Vagina (tissue), 2 donors: ENCODE measurements around the gene CD300E. TPM values are rescaled to one million over a fixed set of nuclear protein-coding genes. Genes with fewer than 3 reads are reported as not detected.

Experiments used
- DNase-seq, 2 donors: peaks; one replicate each; pipeline ENCODE4 v3.0.0-alpha.2; 2017; ENCODE audit errors: extremely low spot score in 2 of 2
- H3K27ac ChIP-seq: fragments of 200-600 bp; sonication (generic); one replicate; pipeline ENCODE4 v1.5.1; 2019
- H3K27me3 ChIP-seq: fragments of 200-600 bp; sonication (generic); one replicate; pipeline ENCODE4 v1.5.1; 2019
- H3K36me3 ChIP-seq, 2 donors: fragments of 200-600 bp; sonication (generic); one replicate each; pipeline ENCODE4 v1.5.1; 2017 to 2019
- H3K4me1 ChIP-seq: fragments of 200-600 bp; sonication (generic); one replicate; pipeline ENCODE4 v1.5.1; 2019
- H3K4me3 ChIP-seq, 2 donors: fragments of 200-600 bp; sonication (generic); 1 replicate in 1 of 2; 2 replicates in 1 of 2; pipeline ENCODE4 v1.5.1; 2016 to 2019
- H3K9me3 ChIP-seq: fragments of 200-600 bp; sonication (generic); one replicate; pipeline ENCODE4 v1.5.1; 2019
- CTCF ChIP-seq, 3 experiments: fragments of 450-650 bp in 2 of 3; fragments of 200-600 bp in 1 of 3; sonication (generic) in 1 of 3; IDR thresholded peaks; one replicate each; pipeline ENCODE4 v1.5.1; 2017 to 2019; ENCODE audit warnings: antibody characterized with exemption in 3 of 3, mild to moderate bottlenecking in 2 of 3, moderate library complexity in 2 of 3
- POLR2A ChIP-seq, 2 donors: fragments of 450-650 bp; IDR thresholded peaks; one replicate each; pipeline ENCODE4 v1.6.1; 2017; ENCODE audit warnings: antibody characterized with exemption in 2 of 2, mild to moderate bottlenecking in 2 of 2, moderate library complexity in 2 of 2
- POLR2AphosphoS5 ChIP-seq, 2 donors: sonication (generic); formaldehyde crosslinking; IDR thresholded peaks; one replicate each; pipeline ENCODE4 v1.9.0; 2017; ENCODE audit warnings: antibody characterized with exemption in 2 of 2, mild to moderate bottlenecking in 2 of 2, low read depth in 1 of 2; ENCODE audit not compliant: insufficient read depth in 1 of 2
- intact Hi-C: fragments of 100-400 bp; cut with DNase I; formaldehyde crosslinking; loops from one replicate; pipeline ENCODE4 v1.15.1; 2023
- total RNA-seq: library from RNA; depleted of rRNA; stranded (reverse); fragments of >200 nt; gene quantifications from one replicate; pipeline ENCODE4 v1.2.3, GENCODE V29; 2016

Gene CD300E
- total RNA-seq, 1 donor from 2014 or later, result 0.98 TPM

DNA sequence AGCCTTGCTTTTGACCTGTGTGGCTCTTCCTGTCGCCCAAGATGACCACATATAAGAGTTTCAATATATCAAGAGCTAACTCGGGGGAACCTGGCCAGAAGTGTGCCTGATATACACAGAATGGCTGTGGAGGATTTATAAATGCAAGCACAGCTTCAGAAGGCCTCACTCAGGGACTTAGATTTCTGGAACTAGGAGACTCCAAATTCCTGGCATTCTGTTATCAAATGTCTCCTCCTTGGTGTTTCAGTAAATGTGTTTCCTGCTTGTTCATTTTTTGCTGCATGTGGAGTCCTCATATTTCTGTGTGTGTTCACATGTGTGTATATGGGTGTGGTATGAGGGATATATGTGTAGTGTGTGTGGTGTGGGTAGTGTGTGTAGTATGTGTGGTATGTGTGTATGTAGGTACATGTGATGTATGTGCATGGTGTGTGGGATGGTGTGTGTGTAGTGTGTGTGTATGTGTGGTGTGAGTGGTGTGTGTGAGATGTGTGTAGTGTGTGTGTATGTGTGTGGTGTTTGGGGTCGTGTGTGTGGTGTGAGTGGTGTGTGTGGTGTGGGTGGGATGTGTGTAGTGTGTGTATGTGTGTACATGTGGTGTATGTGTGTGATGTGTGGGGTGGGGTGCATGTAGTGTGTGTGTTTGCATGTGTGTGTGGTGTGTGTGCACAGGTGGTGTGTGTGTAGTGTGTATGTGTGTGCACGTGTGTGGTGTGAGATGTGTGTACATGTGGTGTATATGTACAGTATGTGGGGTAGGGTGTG, 55.2 kb downstream of the CD300E start:
- TF ChIP-seq CTCF (IDR thresholded peaks at IDR 0.05) (no peak), POLR2A (IDR thresholded peaks at IDR 0.05) (no peak), POLR2AphosphoS5 (IDR thresholded peaks at IDR 0.05; ENCODE audit: insufficient read depth in 1 of 2, low read depth in 1 of 2) (no peak)
- Histone ChIP-seq H3K9me3 (no peaks in the 10 kb centered on the region), H3K36me3 (no peaks in the 10 kb centered on the region), H3K27me3 (no peaks in the 10 kb centered on the region), H3K27ac (no peak overlapping the region), H3K4me3 (no peak overlapping the region), H3K4me1 (peaks cover 9% of the 10 kb centered on the region)
- DNase-seq, result no peak
- intact Hi-C loops, result no loop called here

DNA sequence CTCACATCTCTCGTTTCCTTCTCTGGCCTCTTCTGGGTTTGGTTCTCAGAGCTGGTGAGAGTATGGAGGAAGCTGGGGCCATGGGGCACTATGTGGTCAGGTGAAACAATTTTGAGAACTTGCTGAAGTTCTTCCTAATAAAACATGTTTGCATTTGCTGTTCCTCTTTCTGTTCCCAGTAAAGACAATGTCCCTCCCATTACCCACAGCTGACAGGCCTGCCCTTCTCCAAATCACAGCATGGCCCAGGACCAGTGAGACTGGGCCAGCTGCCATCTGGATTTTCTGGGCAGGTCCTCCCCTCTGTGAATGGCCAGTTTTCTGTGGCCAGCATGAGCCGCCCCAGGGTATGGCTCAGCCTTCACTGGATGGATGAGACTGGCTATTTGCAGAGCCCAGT, 56.1 kb downstream of the CD300E start, which contains the start of gene CD300H:
TSS of gene CD300H (minus strand) at position 113 of the 400 bp plus-strand sequence.
- no peak for TF ChIP-seq POLR2A (IDR thresholded peaks at IDR 0.05)
- TF ChIP-seq CTCF (IDR thresholded peaks at IDR 0.05), result no peak
- intact Hi-C loops, result no loop called here

DNA sequence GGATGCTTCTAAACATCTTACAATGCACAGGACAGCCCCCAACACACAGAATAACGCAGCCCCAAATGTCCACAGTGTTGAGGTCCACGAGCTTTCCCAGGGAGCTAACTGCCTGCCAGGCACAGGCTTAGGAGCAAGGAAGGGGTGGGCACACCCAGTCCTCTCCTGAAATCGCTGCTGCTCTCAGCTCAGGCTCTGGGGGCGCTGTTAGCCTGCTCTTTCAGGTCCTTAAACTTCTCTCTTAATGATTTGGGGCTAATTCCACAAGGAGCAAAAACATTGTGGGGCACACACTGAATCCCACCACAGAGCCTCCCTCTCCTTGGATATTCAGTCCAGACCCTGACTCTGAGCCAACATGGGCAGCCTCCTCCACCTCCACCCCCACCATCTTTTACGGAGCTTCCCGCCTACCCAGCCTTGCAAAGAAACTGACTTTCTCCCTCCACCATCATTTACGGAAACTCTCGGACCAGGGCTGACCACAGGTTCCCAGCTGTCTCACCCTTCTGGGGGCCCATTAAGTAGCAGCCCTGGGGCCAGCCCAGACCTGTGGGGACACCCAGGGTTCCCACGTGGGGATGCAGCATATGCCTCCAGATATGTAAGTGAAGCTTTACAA, 57.3 kb downstream of the CD300E start:
- DNase-seq, result no peak
- TF ChIP-seq CTCF (IDR thresholded peaks at IDR 0.05) (peak in 2 of 3 experiments; percentile 17 to 33), POLR2AphosphoS5 (IDR thresholded peaks at IDR 0.05; ENCODE audit: insufficient read depth in 1 of 2, low read depth in 1 of 2) (no peak), POLR2A (IDR thresholded peaks at IDR 0.05) (no peak)

More for the DNA sequence above, 56.1 kb downstream of the CD300E start, which contains the start of gene CD300H:
- H3K27me3 ChIP-seq, result no peaks in the 10 kb centered on the region
- H3K4me1 ChIP-seq, result peaks cover 9% of the 10 kb centered on the region
- DNase-seq, result no peak
- H3K36me3 ChIP-seq, result no peaks in the 10 kb centered on the region
- H3K27ac ChIP-seq, result no peak within 1 kb of the TSS
- H3K4me3 ChIP-seq, result no peak within 1 kb of the TSS
- H3K9me3 ChIP-seq, result no peaks in the 10 kb centered on the region

DNA sequence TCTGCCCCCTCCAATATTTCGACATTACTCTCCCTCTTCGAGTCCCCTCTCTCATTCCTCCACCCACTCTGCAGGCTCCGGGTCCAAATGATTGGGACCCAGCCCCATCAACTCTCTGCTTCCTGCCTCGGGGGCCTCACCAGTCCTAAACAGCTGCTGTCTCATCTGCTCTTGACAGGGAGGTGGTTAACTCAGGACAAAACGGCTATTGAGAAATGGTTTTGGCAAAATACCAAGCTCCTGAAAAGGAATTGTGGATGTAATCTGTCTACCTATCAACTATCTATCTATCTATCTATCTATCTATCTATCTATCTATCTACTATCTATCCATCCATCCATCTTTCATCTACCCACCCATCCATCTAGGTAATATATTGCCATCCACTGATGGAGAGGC, 58.4 kb downstream of the CD300E start:
- Histone ChIP-seq H3K4me3 (no peak overlapping the region), H3K27ac (no peak overlapping the region), H3K9me3 (no peaks in the 10 kb centered on the region), H3K27me3 (no peaks in the 10 kb centered on the region), H3K4me1 (peaks cover 4% of the 10 kb centered on the region), H3K36me3 (no peaks in the 10 kb centered on the region)
- DNase-seq, result no peak
- intact Hi-C loops, result no loop called here
- TF ChIP-seq POLR2A (IDR thresholded peaks at IDR 0.05) (no peak), POLR2AphosphoS5 (IDR thresholded peaks at IDR 0.05; ENCODE audit: insufficient read depth in 1 of 2, low read depth in 1 of 2) (no peak), CTCF (IDR thresholded peaks at IDR 0.05) (no peak)

More for the DNA sequence above, 57.3 kb downstream of the CD300E start:
- Histone ChIP-seq H3K27me3 (no peaks in the 10 kb centered on the region), H3K4me3 (no peak overlapping the region), H3K36me3 (no peaks in the 10 kb centered on the region), H3K4me1 (peaks cover 9% of the 10 kb centered on the region), H3K9me3 (no peaks in the 10 kb centered on the region), H3K27ac (no peak overlapping the region)
- intact Hi-C loops, result no loop called here

DNA sequence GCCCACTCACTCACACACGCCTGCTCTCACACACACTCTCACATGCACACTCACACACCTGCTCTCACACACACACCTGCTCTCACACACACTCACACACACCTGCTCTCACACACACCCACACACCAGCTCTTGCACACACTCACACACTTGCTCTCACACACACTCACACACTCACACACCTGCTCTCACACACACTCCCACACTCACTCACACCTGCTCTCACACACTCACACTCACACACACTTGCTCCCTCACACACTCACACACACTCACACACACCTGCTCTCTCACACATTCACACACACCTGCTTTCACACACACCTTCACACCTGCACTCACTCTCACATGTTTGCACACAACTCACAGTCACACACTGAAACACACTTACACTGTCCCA, 60.2 kb downstream of the CD300E start:
- H3K27ac ChIP-seq, result no peak overlapping the region
- DNase-seq, result no peak
- intact Hi-C loops, result no loop called here
- no peaks in the 10 kb centered on the region for H3K4me1 ChIP-seq
- no peaks in the 10 kb centered on the region for H3K9me3 ChIP-seq
- TF ChIP-seq CTCF (IDR thresholded peaks at IDR 0.05) (no peak), POLR2A (IDR thresholded peaks at IDR 0.05) (no peak), POLR2AphosphoS5 (IDR thresholded peaks at IDR 0.05; ENCODE audit: insufficient read depth in 1 of 2, low read depth in 1 of 2) (no peak)
- no peak overlapping the region for H3K4me3 ChIP-seq
- H3K36me3 ChIP-seq, result no peaks in the 10 kb centered on the region
- H3K27me3 ChIP-seq, result no peaks in the 10 kb centered on the region
